ENCODE data around the gene DEFB114.
"Not testable (repeated sequence)": the region's sequence is repeated elsewhere in the genome, so short reads cannot be mapped to it uniquely, and the experiment has no call there.

Gene DEFB114, protein sequence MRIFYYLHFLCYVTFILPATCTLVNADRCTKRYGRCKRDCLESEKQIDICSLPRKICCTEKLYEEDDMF

DNA sequence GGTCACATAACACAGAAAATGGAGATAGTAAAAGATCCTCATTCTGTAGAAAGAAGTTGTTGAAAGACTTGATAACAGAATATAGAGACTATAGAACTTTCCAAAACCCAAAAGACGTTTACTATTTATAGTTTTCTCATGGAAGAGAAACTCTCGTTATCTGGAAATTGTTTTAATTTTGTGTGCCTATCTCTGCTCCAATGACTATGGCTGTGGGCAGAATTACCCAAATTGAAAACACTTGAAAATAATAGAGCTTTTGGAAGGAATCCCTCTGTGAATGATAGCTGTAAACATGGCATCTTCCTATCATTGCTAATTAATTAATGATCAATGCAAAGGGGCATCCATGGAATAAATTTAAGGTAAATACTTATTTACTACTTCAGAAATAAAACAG, at the start of gene DEFB114:
TSS of gene DEFB114 (minus strand) at position 101 of the 400 bp plus-strand sequence. CDS start at position 42, 59 bp downstream.
- no peak for DNase-seq

DNA sequence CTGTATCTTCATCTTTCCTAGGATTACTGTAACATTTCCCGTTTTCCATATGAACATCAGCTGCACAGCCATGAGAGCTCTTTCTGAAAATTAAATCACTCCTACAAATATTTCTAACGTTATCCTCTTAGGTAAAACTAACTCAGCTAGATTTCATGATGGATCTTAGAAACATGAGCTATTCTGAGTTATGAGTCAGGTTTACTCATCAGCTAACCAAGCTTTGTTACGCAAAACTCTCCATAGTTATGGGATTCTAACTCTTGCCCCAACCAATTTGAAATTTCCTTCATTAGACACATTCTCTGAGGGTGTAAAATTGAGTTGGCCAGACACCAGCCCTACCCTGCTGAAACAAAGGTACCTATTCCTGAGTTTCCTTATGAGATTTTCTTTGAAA, 43.9 kb upstream of the DEFB114 start:
- no peak for DNase-seq

DNA sequence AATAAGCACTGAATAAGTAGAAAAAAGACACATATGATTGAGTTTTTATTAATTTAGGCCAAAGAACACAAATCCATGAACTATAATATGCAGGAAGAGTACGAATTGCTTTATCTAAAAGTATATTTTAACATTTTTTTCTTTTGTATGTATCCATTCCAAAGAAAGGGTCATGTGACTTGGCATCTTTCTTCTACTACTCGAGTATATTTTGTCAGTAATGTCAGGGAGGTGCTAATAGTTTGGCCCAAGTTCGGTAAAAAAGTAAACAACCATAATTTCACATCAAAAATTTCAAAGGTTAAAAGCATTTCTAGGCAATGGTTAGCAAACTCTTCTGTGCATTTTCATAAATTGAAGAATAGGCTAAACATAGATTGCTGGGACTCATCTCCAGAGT, 39.2 kb upstream of the DEFB114 start:
- DNase-seq, result no peak

DNA sequence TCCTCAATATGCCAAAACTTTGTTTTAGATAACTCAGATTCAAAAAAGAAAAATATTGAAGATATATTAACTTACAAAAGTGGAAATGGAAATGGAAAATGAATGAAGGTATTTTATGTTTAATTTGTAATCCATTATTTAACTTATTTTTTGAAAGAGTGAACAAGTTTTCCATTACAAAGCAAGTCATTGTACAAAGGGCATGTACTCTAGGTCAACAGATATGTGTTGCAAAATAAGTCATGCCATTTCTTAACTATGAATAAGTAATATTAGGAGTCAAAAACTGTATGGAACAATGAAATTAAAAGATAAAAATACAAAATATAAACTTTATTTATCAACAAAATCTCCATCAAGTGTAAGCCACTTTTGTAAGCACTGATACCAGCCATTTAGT, 31.3 kb upstream of the DEFB114 start:
- no peak for DNase-seq

DNA sequence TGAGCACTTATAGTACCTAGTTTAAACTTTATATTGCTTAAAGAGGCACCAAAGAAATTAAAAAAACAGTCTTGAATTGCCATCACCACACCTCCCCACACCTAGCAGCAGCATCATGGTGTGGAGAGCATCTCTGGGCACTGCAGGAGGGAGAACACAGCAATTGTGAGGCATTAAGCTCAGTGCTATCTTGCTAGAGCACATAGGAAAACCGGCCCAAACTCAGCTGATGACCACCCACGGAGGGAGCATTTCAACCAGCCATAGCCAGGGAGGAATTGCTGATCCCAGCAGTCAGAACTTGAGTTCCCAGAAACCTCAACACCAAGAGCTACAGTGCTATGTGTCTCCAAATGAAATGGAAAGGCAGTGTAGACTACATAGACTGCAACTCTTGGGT, 24.9 kb upstream of the DEFB114 start:
- no peak for DNase-seq

DNA sequence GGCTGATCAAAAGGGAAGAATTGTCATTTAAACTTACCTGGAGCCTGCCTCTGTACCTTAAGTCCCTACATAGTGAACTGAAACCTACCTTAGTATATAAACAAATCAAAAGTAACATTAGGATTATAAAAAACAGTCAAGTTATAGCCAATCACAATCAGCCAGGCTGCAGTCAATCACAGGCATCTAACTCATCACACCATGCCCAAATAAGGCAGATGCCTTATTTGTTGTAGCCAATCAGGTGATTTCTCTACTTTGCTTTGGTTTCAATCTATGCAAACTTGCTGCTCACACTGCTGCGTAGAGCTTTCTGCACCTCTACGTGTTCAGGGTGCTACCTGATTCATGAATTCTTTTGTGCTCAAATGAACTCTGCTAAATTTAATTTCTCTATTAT, 23.8 kb upstream of the DEFB114 start:
- no peak for DNase-seq

DNA sequence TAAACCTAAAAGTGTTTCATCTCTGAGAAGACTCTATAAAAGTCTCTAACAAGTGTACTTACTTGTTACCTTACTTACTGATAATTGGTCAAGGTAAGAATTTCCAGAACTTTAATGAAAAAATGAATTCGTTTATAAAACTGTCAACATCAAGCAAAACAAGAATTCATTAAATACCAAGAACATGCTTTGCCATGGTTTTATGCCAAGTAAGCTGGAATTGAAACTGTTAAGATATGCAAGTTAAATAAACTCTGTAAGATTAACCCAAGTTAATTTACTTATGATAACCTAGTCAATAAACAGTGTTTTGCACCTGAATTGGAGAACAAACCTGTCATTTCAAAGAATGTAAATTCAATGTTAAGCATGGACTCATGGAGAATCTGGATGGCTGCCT, 22.6 kb upstream of the DEFB114 start:
- no peak for DNase-seq

DNA sequence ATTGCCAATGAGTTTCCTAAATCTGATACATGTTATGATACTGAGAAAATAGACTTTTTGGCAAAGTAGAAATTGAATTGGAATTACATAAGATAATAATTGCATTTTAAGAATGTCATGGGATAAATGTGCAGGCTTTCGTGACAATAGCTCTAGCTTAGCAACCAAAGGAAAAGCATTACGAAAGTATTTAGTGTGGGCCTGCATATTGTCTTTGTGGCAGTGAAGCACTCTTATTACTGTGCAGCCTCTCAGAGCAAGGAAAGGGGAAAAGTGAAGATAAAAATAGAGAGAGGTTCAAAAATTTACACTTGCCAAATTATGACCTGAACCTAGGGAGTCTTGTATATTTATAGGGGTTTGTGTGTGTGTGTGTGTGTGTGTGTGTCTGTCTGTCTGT, 18.1 kb upstream of the DEFB114 start:
- DNase-seq, result no peak

DNA sequence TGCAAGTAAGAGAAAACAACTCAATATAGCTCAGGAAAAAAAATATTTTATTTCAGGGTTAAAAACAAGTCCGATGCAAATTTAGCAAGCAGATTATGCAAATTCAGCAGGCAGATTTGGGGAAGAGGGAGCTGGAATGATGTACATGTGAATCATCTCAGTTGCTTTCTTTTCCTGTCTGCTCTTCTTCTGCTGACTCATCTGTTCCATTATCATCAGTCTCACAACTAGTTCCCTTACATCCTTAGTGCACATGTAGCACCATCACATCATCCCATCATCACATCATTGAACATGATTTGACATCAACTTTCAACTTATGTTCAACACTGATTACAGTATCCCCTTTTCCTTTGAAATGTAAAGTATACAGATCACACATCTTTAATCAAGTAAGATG, 16.9 kb upstream of the DEFB114 start:
- DNase-seq, result no peak

DNA sequence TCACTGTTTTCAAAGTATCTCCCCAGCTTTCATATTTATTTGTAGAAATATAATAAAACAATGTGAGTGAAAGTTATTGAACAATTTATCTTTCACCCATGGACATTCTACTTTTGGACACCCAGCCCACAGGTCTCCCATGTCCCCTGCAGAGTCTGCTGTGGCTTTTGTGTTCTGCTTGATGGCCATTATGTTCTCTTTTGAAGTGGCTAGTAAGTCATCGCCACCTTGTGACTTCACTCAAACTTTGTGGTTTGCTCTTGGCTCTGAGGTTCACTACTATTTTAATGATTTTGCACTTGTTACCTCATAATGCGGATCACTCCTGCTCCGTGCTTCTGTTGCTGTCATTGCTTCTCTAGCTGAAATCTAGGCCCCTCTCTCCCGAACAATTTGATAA, 15.6 kb upstream of the DEFB114 start:
- no peak for DNase-seq

DNA sequence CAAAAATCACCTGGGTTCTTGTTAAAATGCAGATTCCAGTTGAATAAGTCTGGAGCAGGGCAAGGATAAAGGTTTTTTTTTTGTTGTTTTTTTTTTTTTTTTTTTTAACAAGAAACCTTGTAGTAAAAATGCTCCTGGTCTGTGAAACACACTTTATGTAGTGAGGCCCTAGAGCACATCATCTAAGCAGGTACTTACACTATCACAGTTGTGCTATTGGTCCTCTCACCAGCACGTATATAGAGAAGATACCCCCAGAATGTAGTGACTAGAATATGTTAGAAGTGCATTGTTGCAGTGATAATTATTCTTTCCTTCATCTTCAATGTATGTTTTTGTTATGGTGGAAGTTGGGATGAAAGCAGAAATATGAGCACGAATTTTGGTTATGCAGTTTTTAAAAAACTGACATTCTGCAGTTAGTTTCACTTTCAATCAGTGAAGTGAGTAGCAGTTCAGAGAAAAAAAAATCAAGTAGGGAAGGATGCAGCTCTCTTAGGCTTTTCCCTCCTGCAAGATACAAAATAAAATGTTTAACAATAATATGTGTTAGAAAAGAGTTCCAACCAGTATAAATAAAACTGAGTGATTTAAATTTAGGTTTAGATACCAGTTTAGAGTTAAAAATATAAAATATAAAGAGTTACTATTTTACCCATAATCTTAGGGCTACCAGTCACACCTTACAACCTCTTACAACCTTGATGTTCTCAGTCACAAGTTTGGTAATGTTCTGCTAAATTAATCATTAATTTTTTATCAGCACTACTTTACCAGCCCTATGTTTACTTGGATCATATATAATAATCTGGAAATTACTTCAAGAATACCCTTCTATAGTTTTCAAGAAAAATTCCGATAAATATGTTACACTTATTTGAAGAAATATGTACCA, 14.6 kb upstream of the DEFB114 start:
- DNase-seq, result no peak

DNA sequence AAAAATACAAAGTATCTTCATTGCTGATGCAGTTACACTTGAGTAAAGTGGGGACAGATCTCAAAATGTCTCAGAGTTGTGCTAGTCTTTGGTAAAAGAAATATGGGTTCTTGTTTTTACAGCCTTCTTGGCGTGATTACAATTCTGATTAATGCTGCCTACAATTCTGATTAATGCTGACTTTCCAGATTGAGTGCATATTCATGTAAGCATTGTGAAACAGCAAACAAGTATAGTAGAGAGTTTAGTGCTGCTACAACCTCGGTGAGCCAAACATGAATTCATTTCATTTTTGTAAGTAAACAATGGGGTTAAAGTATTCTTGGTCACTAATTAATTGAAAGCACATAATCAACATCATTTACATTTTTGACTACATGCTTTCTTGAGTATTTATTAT, 5.6 kb upstream of the DEFB114 start, which contains the start of gene DEFB113:
TSS of gene DEFB113 (minus strand) at position 21 of the 400 bp plus-strand sequence. CDS start at position 21, 0 bp downstream.
- no peak for DNase-seq

DNA sequence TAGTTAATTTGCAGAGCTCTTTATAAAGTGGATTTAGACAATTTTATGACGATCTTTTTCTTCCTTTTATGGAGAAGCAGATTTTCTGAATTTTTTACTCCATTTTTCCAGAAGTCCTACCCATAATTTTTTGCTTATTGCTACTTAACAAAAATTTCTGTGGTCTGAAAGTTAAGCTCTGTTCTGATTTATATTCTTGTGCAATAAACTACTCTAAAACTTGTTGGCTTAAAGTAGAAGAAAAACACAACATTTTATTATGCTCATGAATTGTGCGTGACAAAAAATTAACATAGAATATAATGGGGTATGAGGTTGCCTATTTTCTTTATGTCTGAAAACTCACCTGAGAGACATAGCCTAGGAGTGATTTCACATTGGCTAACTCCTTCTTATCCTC, 2.9 kb upstream of the DEFB114 start:
- no peak for DNase-seq

DNA sequence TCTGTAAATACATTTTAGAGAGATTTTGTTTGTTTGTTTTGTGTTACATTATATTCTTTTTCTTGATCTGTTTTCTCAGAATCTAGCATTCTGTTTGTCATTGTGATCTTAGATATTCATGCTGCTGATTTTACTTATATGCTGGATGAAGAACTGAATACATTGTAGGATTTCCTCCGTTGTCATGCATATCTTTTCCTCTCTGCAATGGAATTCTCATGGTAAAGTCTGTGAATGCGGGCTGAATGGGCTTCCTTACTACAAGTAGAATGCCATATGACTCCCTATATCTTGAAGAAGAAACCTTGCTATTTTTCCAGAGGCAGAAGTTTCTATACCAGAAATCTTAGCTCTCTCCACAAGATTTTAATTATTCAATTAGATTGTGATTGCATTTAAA, 2.4 kb upstream of the DEFB114 start:
- no peak for DNase-seq

DNA sequence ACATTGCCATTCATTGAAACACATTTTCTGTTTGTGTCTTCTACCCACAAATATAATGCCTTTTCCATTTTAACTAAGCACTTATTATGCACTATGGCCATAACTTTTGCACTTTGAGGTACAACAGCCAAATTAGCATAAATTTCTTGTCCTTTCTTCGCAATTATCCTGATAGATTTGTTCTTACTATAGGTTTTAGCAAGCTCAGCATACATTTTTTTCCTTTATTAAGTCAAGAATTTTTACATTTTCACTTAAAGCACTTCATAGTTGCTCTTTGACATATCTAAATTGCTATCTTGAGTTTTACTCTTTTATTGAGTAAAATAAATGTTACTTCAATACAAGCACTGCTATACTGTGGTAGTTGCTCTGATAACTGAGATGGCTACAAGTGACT, 5.8 kb downstream of the DEFB114 start:
- no peak for DNase-seq

DNA sequence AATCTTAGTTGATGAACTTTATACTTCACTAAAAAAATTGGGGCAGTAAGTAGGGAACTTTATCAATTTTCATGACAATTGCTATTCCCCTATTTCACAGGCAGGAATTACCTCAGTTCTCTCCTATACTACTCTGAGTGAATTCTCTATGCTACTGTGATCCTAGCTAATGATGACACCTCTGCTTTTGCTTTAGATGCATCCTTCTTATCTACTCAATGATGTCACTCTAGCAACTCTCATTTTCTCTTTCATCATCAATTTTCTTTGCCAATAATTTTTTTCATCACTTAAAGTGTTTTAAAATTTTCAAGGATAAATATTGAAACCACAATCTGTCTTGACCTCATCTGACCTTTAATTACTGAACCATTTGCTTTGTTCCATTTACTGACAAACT, 8.1 kb downstream of the DEFB114 start:
- DNase-seq, result no peak

DNA sequence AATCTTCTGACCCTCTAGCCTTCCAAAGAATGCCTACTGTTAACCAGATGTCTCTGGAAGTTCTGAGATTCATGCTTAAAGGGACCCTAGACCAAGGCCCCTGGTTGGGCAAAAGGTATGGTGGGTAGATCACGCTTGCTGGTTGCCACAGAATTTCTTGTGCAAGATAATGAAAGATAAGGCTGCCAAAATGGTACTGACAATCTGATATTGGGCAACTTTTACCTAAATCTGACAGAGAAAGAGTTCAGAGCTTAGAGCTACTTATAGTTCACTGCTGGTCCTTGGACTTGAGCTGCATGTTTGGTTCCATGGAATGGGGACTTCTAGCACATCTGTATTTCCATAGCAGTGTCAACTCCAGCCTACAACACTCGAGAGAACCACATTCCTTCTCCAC, 12.0 kb downstream of the DEFB114 start:
- DNase-seq, result no peak

DNA sequence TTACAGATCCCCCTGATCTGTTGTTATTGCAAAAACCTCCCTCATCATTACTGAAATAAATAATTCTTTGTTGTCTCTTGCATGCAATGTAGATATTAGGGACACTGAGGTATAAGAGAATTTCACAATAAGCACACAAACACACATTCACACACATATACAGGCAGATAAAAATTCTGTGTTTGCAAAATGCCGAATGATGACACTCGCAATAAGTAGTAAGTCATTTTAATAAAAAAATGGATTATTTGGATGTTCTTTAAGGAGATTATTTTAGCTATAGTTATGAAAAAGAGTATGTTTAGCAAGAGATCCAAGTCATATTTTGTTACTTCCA, 13.6 kb downstream of the DEFB114 start:
- DNase-seq, result no peak

DNA sequence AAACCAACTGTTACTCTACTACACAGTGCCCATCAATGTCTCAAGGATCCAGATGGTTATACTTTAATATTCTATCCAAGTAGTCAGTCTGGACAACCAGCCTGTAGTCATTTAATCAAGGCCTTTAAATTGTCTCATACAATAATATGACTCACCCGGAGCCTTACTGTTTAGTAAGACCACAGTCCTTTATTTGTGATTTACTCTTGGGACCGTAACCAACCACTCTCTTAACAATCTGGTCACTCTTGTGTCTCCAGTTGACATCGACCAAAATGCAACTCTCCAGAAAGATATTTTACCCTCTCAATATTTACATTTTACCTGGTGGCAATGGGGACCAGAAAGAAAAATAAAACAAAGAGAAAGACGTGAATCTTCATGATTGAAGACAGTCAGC, 14.9 kb downstream of the DEFB114 start:
- no peak for DNase-seq

DNA sequence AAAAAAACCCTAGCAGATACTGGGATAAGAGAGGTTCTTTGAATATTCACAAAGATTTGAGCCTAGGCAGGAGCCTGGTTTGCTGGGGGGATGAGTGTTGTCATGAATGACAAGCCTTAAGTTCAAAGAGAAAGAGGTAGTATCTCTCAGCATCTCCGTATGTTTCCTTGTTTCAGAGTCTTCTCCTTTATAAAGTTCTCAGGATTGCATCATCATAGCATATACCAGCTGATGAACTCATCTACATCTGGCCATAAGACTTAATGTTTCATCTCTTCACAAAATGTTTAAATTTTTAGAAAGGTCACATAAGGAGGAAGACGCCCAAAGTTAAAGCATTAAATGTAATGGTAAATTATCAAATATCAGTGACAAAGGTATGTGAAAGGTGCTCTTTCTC, 17.1 kb downstream of the DEFB114 start:
- DNase-seq, result no peak

DNA sequence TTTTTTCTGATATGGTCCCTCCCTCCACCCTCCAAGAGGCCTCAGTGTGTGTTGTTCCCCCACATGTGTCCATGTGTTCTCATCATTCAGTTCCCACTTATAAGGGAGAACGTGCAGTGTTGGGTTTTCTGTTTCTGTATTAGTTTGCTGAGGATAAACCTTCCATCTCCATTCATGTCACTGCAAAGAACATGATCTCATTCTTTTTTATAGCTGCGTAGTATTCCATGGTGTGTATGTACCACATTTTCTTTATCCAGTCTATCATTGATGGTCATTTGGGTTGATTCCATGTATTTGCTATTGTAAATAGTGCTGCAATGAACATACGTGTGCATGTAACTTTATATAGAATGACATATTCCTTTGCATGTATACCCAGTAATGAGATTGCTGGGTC, 19.9 kb downstream of the DEFB114 start:
- not testable (repeated sequence) for DNase-seq

DNA sequence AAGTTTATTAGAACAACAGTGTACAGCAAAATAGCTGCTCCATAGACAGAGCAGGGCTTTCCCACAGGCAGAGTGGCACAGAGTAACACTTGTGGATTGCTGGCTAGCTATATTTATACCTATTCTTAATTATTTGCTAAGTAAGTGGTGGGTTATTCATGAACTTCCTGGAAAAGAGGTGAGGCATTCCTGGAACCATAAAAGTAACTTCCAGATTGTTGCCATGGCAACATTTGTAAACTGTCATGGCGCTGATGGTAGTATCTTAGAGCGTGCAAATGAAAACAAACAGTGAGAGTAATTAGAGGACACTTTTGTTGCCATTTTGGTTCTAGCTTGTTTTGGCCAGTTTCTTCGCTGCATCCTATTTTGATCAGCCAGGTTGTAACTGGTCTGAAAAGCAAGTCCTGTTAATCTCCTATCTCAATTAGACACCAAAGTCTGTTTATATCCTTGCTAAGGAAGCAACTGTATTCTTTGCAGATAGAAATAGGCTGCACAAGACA, 23.9 kb downstream of the DEFB114 start:
- no peak for DNase-seq

DNA sequence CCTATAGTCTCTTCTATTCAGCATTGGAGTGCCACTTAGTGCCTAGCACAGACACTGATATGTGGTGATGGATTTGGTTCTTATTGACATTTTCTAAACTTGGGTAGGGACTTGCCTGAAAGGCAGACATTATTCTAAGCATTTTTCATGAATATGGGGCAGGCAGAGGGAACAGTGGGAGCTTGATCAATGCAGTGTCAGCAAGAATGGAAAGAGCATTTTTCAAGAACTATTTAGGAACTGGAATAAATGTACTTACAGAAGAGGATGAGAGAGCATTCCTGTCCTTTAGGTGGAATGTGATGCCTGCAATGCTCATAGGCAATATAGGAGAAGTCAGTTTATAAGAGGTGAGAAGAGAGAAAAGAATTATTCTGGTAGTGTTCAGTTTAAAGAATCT, 26.2 kb downstream of the DEFB114 start:
- DNase-seq, result no peak

DNA sequence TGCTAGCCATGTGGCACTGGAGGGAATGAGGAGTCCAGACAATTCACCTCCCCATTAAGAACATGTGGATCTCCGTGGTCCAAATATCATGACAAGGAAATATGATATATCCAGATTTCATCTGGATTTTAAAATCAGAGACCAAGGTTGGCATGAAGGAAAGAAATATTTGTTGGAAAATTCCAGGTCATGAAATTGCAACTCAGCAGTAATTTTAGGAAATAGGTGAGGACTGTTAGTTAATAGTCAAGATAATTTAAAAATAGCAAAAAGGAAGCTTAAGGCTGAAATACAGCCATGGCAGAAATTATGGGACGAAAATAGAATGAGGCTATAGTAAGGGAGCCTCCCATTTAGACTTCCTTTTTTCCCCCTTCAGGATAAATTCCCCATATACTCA, 26.9 kb downstream of the DEFB114 start:
- DNase-seq, result no peak

DNA sequence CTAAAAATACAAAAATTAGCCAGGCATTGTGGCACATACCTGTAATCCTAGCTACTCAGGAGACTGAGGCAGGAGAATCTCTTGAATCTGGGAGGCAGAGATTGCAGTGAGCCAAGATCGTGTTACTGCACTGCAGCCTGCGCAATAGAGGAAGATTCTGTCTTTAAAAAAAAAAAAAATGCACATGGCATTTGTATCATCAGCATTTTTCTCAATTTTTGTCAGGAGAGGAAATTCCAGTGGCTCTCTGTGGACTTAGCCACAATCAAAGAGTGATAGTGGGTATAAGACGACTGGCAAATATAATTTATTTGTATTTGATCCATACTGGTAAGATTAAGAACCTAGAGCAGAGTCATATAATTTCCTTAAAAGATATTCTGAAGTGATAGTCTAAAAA, 28.6 kb downstream of the DEFB114 start:
- DNase-seq, result no peak

All from stimulated activated CD4-positive, alpha-beta T cell treated with anti-CD3 and anti-CD28 coated beads, Interleukin-12 subunit alpha, Interleukin-12 subunit beta, amount 100 ng/mL, for 4 hours (primary cell).